K562 (cell line): ENCODE data around the gene TAF9B. TPM values are rescaled to one million over a fixed set of nuclear protein-coding genes. Genes with fewer than 3 reads are reported as not detected.
A peak's percentile ranks its signal among the peaks of the same experiment; 100 is the strongest.

Experiments used
- ATAC-seq: fragments of 200-7000 bp; cut with Tn5 transposase; 3 replicates; pipeline ENCODE4 v1.9.1; 2020; ENCODE audit warnings: moderate library complexity
- BruUV-seq: library from RNA; stranded (reverse); fragments of 400-500 nt; replicated peaks from 2 replicates; lab custom pipeline; 2021; lab: Mats Ljungman, UMichigan
- CTCF ChIA-PET: fragments of 300-600 bp; formaldehyde crosslinking; extraction: SDS; loops from one replicate; lab custom pipeline; 2021; ENCODE audit warnings: low intra/inter-chr PET ratio; lab: Yijun Ruan, JAX
- POLR2A ChIA-PET: fragments of 300-600, 350-650 bp; sonication (Branson Sonifier 250); formaldehyde crosslinking; extraction: SDS; loops from one replicate; lab custom pipeline; 2021; ENCODE audit warnings: antibody characterized with exemption, inconsistent platforms; lab: Yijun Ruan, JAX
- DNase-seq, 4 experiments: peaks; one replicate each; pipeline versions ENCODE4 v3.0.0 to v3.0.0-alpha.2; 2011 to 2018; ENCODE audit warnings: low spot score in 3 of 4, mixed read lengths in 3 of 4; ENCODE audit errors: extremely low read depth in 1 of 4
- FAIRE-seq: peaks from 2 replicates; lab custom pipeline; 2011; peaks lifted over from hg19 to GRCh38; lab: Jason Lieb, UNC
- H2AFZ ChIP-seq: 2 replicates; pipeline ENCODE4 v1.6.0; 2011; ENCODE audit warnings: low read depth, low read length, control low read depth, inconsistent platforms
- H3K27ac ChIP-seq: fragments of 200-600 bp; 3 replicates; pipeline ENCODE4 v1.8.0; 2011; ENCODE audit warnings: low read depth, mild to moderate bottlenecking, control low read depth, inconsistent platforms, low read length, moderate library complexity, mixed read lengths; ENCODE audit errors: extremely low read depth
- H3K27me3 ChIP-seq, 2 experiments: fragments of 300-600 bp in 1 of 2; 2 replicates in 1 of 2; 3 replicates in 1 of 2; pipeline versions ENCODE4 v1.6.0 to v1.8.0; 2011; ENCODE audit warnings: inconsistent platforms in 2 of 2, low read length in 2 of 2, mild to moderate bottlenecking in 1 of 2, mixed read lengths in 1 of 2, moderate library complexity in 1 of 2; ENCODE audit not compliant: control insufficient read depth in 2 of 2, insufficient read depth in 2 of 2
- H3K36me3 ChIP-seq: fragments of 300-600 bp; 3 replicates; pipeline ENCODE4 v1.8.0; 2011; ENCODE audit warnings: mild to moderate bottlenecking, low read length, inconsistent platforms; ENCODE audit not compliant: control insufficient read depth, insufficient read depth
- H3K4me1 ChIP-seq, 2 experiments: fragments of 200-600 bp in 1 of 2; replicated peaks in 1 of 2; 2 replicates in 1 of 2; 3 replicates in 1 of 2; pipeline versions ENCODE4 v1.5.1 to v1.8.0; 2011; ENCODE audit warnings: inconsistent platforms in 2 of 2, low read length in 2 of 2, mild to moderate bottlenecking in 1 of 2, mixed read lengths in 1 of 2, moderate library complexity in 1 of 2; ENCODE audit not compliant: control insufficient read depth in 2 of 2, insufficient read depth in 2 of 2
- H3K4me2 ChIP-seq: 2 replicates; pipeline ENCODE4 v1.6.1; 2011; ENCODE audit warnings: low read length, control low read depth, inconsistent platforms, mixed read lengths; ENCODE audit not compliant: insufficient read depth
- H3K4me3 ChIP-seq: fragments of 200-600 bp; sonication (generic), shearing (Covaris generic); 2 replicates; pipeline ENCODE4 v1.5.1; 2016; ENCODE audit warnings: control low read depth, inconsistent platforms
- H3K79me2 ChIP-seq: fragments of 200-600 bp; 3 replicates; pipeline ENCODE4 v1.8.0; 2011; ENCODE audit warnings: low read length, inconsistent platforms; ENCODE audit not compliant: control insufficient read depth, insufficient read depth
- H3K9ac ChIP-seq, 2 experiments: 2 replicates each; pipeline versions ENCODE4 v1.6.0 to v1.6.1; 2011; ENCODE audit warnings: low read depth in 2 of 2, low read length in 2 of 2, control low read depth in 1 of 2, inconsistent platforms in 1 of 2, mild to moderate bottlenecking in 1 of 2, mixed read lengths in 1 of 2; ENCODE audit not compliant: insufficient read depth in 1 of 2
- H3K9me1 ChIP-seq: one replicate; pipeline ENCODE4 v1.6.0; 2011; ENCODE audit warnings: inconsistent platforms, mild to moderate bottlenecking, low read length, moderate library complexity; ENCODE audit not compliant: control insufficient read depth, insufficient read depth
- H3K9me3 ChIP-seq: replicated peaks from 2 replicates; pipeline ENCODE4 v1.5.1; 2011; ENCODE audit warnings: low read depth, low read length, inconsistent platforms; ENCODE audit not compliant: control insufficient read depth, insufficient read depth
- H4K20me1 ChIP-seq: replicated peaks from 2 replicates; pipeline ENCODE4 v1.6.1; 2011; ENCODE audit warnings: low read length, inconsistent platforms, mixed read lengths; ENCODE audit not compliant: control insufficient read depth, insufficient read depth
- BRF1 ChIP-seq: IDR thresholded peaks from 3 replicates; pipeline ENCODE4 v1.6.1; 2011; ENCODE audit warnings: borderline replicate concordance, mild to moderate bottlenecking; ENCODE audit not compliant: insufficient read length; ENCODE audit errors: extremely low read depth
- JUNB ChIP-seq: fragments of 450-650 bp; formaldehyde crosslinking; conservative IDR thresholded peaks from 2 replicates; pipeline ENCODE4 v1.4.0; 2020; ENCODE audit warnings: mild to moderate bottlenecking
- LARP7 ChIP-seq: fragments of 450-650 bp; IDR thresholded peaks from 2 replicates; pipeline ENCODE4 v1.6.1; 2016
- RBM25 ChIP-seq: fragments of 200-400 bp; formaldehyde crosslinking; IDR thresholded peaks from 2 replicates; pipeline ENCODE4 v1.6.1; 2018; ENCODE audit warnings: low read length, low read depth, moderate library complexity; ENCODE audit not compliant: severe bottlenecking
- TFAM ChIP-seq: fragments of 250-450 bp; sonication (Bioruptor Pico); conservative IDR thresholded peaks from 2 replicates; pipeline ENCODE4 v1.5.0; 2021; ENCODE audit warnings: mild to moderate bottlenecking, moderate library complexity
- THRAP3 ChIP-seq: fragments of 450-650 bp; IDR thresholded peaks from 2 replicates; pipeline ENCODE4 v1.6.1; 2016; ENCODE audit warnings: mild to moderate bottlenecking, inconsistent platforms, borderline replicate concordance
- U2AF2 ChIP-seq: fragments of 200-400 bp; formaldehyde crosslinking; optimal IDR thresholded peaks from 2 replicates; pipeline ENCODE3; 2017; ENCODE audit warnings: low read depth, mild to moderate bottlenecking, low read length
- ZBTB1 ChIP-seq: sonication (generic); formaldehyde crosslinking; IDR thresholded peaks from 2 replicates; pipeline ENCODE4 v1.8.1; 2023; ENCODE audit warnings: missing genetic modification reagents, low read depth, mild to moderate bottlenecking, borderline replicate concordance
- WGBS: fragments of 100-300 bp; shearing (Covaris generic); methylation state at CpG from one replicate; pipeline ENCODE4 v1.1.6; 2016; ENCODE audit warnings: low coverage, mixed read lengths; ENCODE audit not compliant: insufficient coverage; ENCODE audit errors: missing lambda C conversion rate; 5-methylcytosine and 5-hydroxymethylcytosine counted together
- in situ Hi-C: fragments of 300-500 bp; cut with MboI; formaldehyde crosslinking; loops from 4 replicates; pipeline ENCODE4 v1.15.0; 2018; ENCODE audit warnings: inconsistent platforms, mixed read lengths
- intact Hi-C: fragments of 100-400 bp; cut with micrococcal nuclease; formaldehyde crosslinking; loops from 2 replicates; pipeline ENCODE4 v1.14.2; 2022
- polyA plus RNA-seq, 8 experiments: library from polyadenylated mRNA; depleted of rRNA in 4 of 8; stranded (reverse) in 5 of 8; unstranded in 3 of 8; fragments of >200 nt; fragmentation: Nextera tagmentation in 2 of 8; fragmentation: Illumina TruSeq in 1 of 8; extraction: Ambion mirVana in 2 of 8; extraction: Trizol in 1 of 8; gene quantifications; 2 replicates each; pipeline versions ENCODE4 v1.2.1 to v1.2.3, GENCODE V29; 2011 to 2014; ENCODE audit warnings: inconsistent platforms in 1 of 8, missing spikeins in 1 of 8
- total RNA-seq, 7 experiments: library from RNA; depleted of rRNA in 6 of 7; stranded (reverse); fragments of >200 nt in 6 of 7; fragmentation: Illumina TruSeq in 2 of 7; extraction: Trizol in 2 of 7; gene quantifications; 2 replicates each; pipeline versions ENCODE4 v1.2.1 to v1.2.3, GENCODE V29; 2011 to 2021; ENCODE audit warnings: low replicate concordance in 1 of 7
- TF ChIP-seq, protein P1 (sequence below): fragments of 250-450 bp; sonication (Bioruptor Pico); IDR thresholded peaks from 2 replicates; pipeline ENCODE4 v1.8.0; 2021; ENCODE audit warnings: moderate library complexity, mild to moderate bottlenecking, inconsistent platforms
- TF ChIP-seq, protein P2 (sequence below), 2 experiments: fragments of 450-650 bp in 1 of 2; sonication (generic) in 1 of 2; formaldehyde crosslinking in 1 of 2; IDR thresholded peaks; 2 replicates each; pipeline versions ENCODE4 v1.7.1 to v1.9.0; 2016 to 2022; ENCODE audit warnings: inconsistent platforms in 1 of 2, mild to moderate bottlenecking in 1 of 2, missing genetic modification reagents in 1 of 2

TAF9B gene
- total and polyA plus RNA-seq, 9 of the 15 experiments (the other 6 are each of a cell fraction or from before 2014, with no cell fraction given) = 10.9 to 42.1 (median 20.8) TPM

DNA sequence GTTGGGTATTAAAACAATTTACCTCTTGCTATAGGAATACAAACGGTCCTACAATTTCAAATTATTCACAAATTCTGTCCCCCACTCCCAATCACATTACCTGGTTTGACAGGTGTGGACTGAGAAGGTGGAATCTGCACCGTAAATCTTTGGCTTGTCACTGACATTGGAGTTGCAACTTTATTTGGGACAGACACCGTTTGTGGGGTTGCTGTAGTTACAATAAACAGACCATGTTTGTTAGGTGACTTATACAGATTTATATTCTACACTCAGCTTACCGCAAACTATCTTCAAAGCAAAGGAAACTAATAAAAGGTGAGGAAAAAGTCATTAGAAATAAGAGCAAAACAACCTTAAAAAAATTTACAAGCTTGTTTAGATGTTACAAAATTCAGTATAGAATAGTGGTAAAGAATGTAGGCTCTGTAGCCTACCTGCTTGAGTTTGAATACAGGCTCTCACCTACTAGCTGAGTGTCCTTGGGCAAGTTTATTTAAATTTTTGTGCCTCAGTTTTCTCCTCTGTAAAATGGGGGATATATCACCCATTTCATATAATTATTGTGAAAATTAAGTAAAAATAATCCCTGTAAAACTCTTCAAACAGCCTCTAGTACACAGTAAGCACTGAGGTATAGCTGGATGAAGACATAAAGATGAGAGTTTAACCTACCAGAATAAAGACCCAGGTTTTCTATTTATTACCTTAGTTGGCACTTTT is 6.1 kb downstream of the TAF9B start:
- H3K4me3 ChIP-seq = no peak overlapping the region
- ChIA-PET POLR2A (interaction anchor here (0.7 to 1.6 kb wide), 3 partner anchors 15 to 29 kb away, joined by 3 read pairs; partner anchors contain the start of gene PGK1), CTCF (no interaction called here)
- H2AFZ ChIP-seq = no peak overlapping the region
- DNase-seq (no peak), FAIRE-seq (no peak), ATAC-seq (no peak)
- in situ Hi-C loops (no loop called here), intact Hi-C loops (no loop called here)
- H3K9ac ChIP-seq = no peak overlapping the region
- H3K27ac ChIP-seq = no peak overlapping the region
- H3K36me3 ChIP-seq = peaks cover 37% of the 10 kb centered on the region; the same call in 2 of the 3 replicates
- H3K4me2 ChIP-seq = no peak overlapping the region
- H4K20me1 ChIP-seq = no peaks in the 10 kb centered on the region; the same call in 1 of the 2 replicates
- no peaks in the 10 kb centered on the region for H3K9me1 ChIP-seq
- peak; percentile 67 for TF ChIP-seq RBM25
- TF ChIP-seq, protein P1, sequence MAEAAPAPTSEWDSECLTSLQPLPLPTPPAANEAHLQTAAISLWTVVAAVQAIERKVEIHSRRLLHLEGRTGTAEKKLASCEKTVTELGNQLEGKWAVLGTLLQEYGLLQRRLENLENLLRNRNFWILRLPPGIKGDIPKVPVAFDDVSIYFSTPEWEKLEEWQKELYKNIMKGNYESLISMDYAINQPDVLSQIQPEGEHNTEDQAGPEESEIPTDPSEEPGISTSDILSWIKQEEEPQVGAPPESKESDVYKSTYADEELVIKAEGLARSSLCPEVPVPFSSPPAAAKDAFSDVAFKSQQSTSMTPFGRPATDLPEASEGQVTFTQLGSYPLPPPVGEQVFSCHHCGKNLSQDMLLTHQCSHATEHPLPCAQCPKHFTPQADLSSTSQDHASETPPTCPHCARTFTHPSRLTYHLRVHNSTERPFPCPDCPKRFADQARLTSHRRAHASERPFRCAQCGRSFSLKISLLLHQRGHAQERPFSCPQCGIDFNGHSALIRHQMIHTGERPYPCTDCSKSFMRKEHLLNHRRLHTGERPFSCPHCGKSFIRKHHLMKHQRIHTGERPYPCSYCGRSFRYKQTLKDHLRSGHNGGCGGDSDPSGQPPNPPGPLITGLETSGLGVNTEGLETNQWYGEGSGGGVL = no peak
- TF ChIP-seq THRAP3 = no peak
- no peak for TF ChIP-seq ZBTB1 (CRISPR knock-in tag)
- no peak for TF ChIP-seq U2AF2
- TF ChIP-seq BRF1 = no peak
- TF ChIP-seq, protein P2, sequence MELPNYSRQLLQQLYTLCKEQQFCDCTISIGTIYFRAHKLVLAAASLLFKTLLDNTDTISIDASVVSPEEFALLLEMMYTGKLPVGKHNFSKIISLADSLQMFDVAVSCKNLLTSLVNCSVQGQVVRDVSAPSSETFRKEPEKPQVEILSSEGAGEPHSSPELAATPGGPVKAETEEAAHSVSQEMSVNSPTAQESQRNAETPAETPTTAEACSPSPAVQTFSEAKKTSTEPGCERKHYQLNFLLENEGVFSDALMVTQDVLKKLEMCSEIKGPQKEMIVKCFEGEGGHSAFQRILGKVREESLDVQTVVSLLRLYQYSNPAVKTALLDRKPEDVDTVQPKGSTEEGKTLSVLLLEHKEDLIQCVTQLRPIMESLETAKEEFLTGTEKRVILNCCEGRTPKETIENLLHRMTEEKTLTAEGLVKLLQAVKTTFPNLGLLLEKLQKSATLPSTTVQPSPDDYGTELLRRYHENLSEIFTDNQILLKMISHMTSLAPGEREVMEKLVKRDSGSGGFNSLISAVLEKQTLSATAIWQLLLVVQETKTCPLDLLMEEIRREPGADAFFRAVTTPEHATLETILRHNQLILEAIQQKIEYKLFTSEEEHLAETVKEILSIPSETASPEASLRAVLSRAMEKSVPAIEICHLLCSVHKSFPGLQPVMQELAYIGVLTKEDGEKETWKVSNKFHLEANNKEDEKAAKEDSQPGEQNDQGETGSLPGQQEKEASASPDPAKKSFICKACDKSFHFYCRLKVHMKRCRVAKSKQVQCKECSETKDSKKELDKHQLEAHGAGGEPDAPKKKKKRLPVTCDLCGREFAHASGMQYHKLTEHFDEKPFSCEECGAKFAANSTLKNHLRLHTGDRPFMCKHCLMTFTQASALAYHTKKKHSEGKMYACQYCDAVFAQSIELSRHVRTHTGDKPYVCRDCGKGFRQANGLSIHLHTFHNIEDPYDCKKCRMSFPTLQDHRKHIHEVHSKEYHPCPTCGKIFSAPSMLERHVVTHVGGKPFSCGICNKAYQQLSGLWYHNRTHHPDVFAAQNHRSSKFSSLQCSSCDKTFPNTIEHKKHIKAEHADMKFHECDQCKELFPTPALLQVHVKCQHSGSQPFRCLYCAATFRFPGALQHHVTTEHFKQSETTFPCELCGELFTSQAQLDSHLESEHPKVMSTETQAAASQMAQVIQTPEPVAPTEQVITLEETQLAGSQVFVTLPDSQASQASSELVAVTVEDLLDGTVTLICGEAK (IDR thresholded peaks at IDR 0.05) = peak; percentile 51; the same call in 1 of the 2 replicates
- TF ChIP-seq, protein P2 (CRISPR knock-in tag; IDR thresholded peaks at IDR 0.05) = no peak; the same call in 1 of the 2 replicates
- no peak for TF ChIP-seq TFAM (CRISPR knock-in tag)
- TF ChIP-seq LARP7 = no peak
- no peak for TF ChIP-seq JUNB (CRISPR knock-in tag)
- H3K4me1 ChIP-seq = peaks cover 0 to under 1% of the 10 kb centered on the region in 2 experiments; a peak in 1 of 5 replicates
- WGBS = 65% methylated on average over 4 of the region's 4 CpGs
- no peaks in the 10 kb centered on the region for H3K79me2 ChIP-seq
- BruUV-seq = no TSS peak
- H3K27me3 ChIP-seq = no peaks in the 10 kb centered on the region
- H3K9me3 ChIP-seq = no peaks in the 10 kb centered on the region
